Testis (tissue), 3 donors: ENCODE results near the gene EFNA1. TPM values are rescaled to one million over a fixed set of nuclear protein-coding genes. Genes with fewer than 3 reads are reported as not detected.

Source experiments
- DNase-seq: peaks from one replicate; pipeline ENCODE4 v3.0.0-alpha.2; 2019
- H3K27ac ChIP-seq, 2 donors: fragments of 200-600 bp; sonication (generic); one replicate each; pipeline ENCODE4 v1.5.1; 2019
- H3K27me3 ChIP-seq: fragments of 200-600 bp; sonication (generic); one replicate; pipeline ENCODE4 v1.5.1; 2019
- H3K36me3 ChIP-seq: fragments of 200-600 bp; sonication (generic); one replicate; pipeline ENCODE4 v1.5.1; 2017; ENCODE audit warnings: low read depth; ENCODE audit errors: missing control alignments
- H3K4me1 ChIP-seq: fragments of 200-600 bp; sonication (generic); one replicate; pipeline ENCODE4 v1.5.1; 2019
- H3K4me3 ChIP-seq, 2 donors: fragments of 200-600 bp; sonication (generic); one replicate each; pipeline ENCODE4 v1.5.1; 2017 to 2019
- H3K9me3 ChIP-seq: fragments of 200-600 bp; sonication (generic); one replicate; pipeline ENCODE4 v1.5.1; 2017
- POLR2A ChIP-seq: fragments of 450-650 bp; IDR thresholded peaks from one replicate; pipeline ENCODE4 v1.6.1; 2017; ENCODE audit warnings: antibody characterized with exemption, mild to moderate bottlenecking, moderate library complexity
- WGBS, 2 donors: methylation state at CpG; one replicate each; pipeline ENCODE4 v1.1.5; 2018; 5-methylcytosine and 5-hydroxymethylcytosine counted together
- intact Hi-C: fragments of 100-400 bp; cut with DNase I; formaldehyde crosslinking; loops from one replicate; pipeline ENCODE4 v1.15.1; 2023; ENCODE audit warnings: low total_unique reads
- polyA plus RNA-seq: library from polyadenylated mRNA; stranded (reverse); fragments of 350-450 nt; fragmentation: Illumina TruSeq; extraction: RNeasy Lipid Tissue Mini Kit (QIAGEN cat#74804); gene quantifications from one replicate; pipeline ENCODE4 v1.2.3, GENCODE V29; 2014; ENCODE audit warnings: low read depth, low replicate concordance; ENCODE audit not compliant: insufficient read depth
- total RNA-seq, 2 donors: library from RNA; depleted of rRNA; stranded (reverse); fragments of >200 nt; gene quantifications; one replicate each; pipeline ENCODE4 v1.2.3, GENCODE V29; 2016
- TF ChIP-seq, protein P1 (sequence below), 3 experiments: fragments of 450-650 bp in 2 of 3; fragments of 200-600 bp in 1 of 3; sonication (generic) in 1 of 3; IDR thresholded peaks; one replicate each; pipeline ENCODE4 v1.5.1; 2016 to 2019; ENCODE audit warnings: antibody characterized with exemption in 3 of 3, mild to moderate bottlenecking in 2 of 3, moderate library complexity in 1 of 3

EFNA1 gene
- total and polyA plus RNA-seq, 3 donors from 2014 or later, result 13.0 to 14.5 (median 13.1) TPM

DNA sequence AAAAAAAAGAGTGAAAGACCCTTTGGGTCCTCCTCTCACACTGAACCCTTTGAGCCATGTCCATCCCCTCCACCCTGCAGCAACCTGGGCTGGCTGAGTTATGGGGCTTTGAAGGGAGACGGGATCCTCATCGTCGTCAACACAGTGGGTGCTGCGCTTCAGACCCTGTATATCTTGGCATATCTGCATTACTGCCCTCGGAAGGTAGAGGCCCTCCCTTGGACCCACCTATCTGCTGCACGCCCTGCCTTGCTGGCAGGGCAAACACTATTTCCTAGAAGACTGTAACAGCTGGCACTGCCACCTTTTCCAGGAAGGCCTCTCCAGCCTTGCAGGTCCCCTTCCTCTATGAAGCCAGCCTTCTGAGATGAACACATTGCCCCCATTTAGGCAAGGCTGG, 9.1 kb downstream of the EFNA1 start:
- peaks cover 25% of the 10 kb centered on the region for H3K4me1 ChIP-seq
- intact Hi-C loops, result no loop called here
- WGBS, 2 donors, result 15 to 42% methylated on average over 4 to 6 of the region's 6 CpGs
- no peaks in the 10 kb centered on the region for H3K27me3 ChIP-seq
- H3K27ac ChIP-seq, result peak overlapping the region; percentile 4 to 95
- peak overlapping the region in 1 of 2 donors; percentile 82 for H3K4me3 ChIP-seq
- no peaks in the 10 kb centered on the region for H3K9me3 ChIP-seq
- DNase-seq, result no peak
- H3K36me3 ChIP-seq, result no peaks in the 10 kb centered on the region
- TF ChIP-seq, protein P1, sequence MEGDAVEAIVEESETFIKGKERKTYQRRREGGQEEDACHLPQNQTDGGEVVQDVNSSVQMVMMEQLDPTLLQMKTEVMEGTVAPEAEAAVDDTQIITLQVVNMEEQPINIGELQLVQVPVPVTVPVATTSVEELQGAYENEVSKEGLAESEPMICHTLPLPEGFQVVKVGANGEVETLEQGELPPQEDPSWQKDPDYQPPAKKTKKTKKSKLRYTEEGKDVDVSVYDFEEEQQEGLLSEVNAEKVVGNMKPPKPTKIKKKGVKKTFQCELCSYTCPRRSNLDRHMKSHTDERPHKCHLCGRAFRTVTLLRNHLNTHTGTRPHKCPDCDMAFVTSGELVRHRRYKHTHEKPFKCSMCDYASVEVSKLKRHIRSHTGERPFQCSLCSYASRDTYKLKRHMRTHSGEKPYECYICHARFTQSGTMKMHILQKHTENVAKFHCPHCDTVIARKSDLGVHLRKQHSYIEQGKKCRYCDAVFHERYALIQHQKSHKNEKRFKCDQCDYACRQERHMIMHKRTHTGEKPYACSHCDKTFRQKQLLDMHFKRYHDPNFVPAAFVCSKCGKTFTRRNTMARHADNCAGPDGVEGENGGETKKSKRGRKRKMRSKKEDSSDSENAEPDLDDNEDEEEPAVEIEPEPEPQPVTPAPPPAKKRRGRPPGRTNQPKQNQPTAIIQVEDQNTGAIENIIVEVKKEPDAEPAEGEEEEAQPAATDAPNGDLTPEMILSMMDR (IDR thresholded peaks at IDR 0.05), result no peak
- TF ChIP-seq POLR2A, result no peak

- intact Hi-C loops, result no loop called here
- H3K4me3 ChIP-seq, result no peak overlapping the region
- 79% methylated on average over 6 of the region's 6 CpGs for WGBS, 2 donors
Observed at GRCh38 chr1:155137154-155137949, 9.7 kb downstream of the EFNA1 start.

DNA sequence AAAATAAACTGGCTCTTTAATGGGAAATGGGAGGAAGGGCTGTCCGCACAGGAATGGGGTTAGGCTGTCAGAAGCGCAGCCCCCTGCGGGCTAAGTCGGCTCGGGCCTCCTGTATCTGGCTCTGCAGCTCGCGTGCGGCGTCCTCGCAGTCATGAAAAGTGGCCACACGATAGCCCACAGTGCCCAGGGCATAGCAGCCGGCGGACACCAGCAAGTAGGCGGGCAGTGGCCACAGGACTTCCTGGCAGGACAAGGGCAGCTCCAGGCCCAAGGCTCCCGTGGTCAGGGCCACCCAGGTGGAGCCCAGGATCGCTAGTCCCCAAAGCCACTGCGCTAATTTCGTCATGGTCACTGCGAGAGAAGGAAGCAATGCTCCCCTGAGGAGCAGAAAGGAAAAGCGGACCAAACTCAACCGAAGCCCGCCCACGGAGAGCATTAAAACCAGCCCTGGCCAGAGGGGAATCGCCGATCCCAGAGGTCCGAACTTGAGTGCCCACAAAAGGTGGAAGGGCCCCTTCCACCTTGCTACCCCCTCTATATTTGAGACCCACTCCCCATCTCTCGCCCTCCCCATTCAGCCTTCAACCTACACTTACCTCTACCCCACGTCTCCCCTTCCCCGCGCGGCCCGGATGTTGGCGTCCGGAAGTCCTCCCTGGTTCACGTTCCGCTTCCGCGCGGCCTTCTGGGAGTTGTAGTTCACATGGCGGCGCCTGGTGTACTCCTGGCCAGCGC, 12.4 kb downstream of the EFNA1 start, which contains the start of gene DPM3:
DPM3 (minus strand) TSS at position 637 of the 735 bp plus-strand sequence; CDS start at position 346, 291 bp downstream.
- peak; percentile 96 for DNase-seq
- intact Hi-C loops, result no loop called here
- TF ChIP-seq POLR2A, result no peak
- TF ChIP-seq, protein P1 (IDR thresholded peaks at IDR 0.05), result no peak

More at GRCh38 chr1:155137154-155137949, 9.7 kb downstream of the EFNA1 start:
- DNase-seq, result no peak
- H3K27me3 ChIP-seq, result no peaks in the 10 kb centered on the region
- H3K27ac ChIP-seq, result no peak overlapping the region
- no peak for TF ChIP-seq POLR2A
- TF ChIP-seq, protein P1 (IDR thresholded peaks at IDR 0.05), result no peak
- H3K4me1 ChIP-seq, result peaks cover 25% of the 10 kb centered on the region
- H3K9me3 ChIP-seq, result no peaks in the 10 kb centered on the region
- no peaks in the 10 kb centered on the region for H3K36me3 ChIP-seq

GRCh38 chr1:155140630-155140953, 12.9 kb downstream of the EFNA1 start:
- H3K27me3 ChIP-seq, result no peaks in the 10 kb centered on the region
- H3K4me1 ChIP-seq, result peaks cover 14% of the 10 kb centered on the region
- no peaks in the 10 kb centered on the region for H3K9me3 ChIP-seq
- DNase-seq, result no peak
- TF ChIP-seq, protein P1 (IDR thresholded peaks at IDR 0.05), result no peak
- TF ChIP-seq POLR2A, result no peak
- peak overlapping the region in 1 of 2 donors; percentile 84 for H3K27ac ChIP-seq
- peak overlapping the region; percentile 78 to 79 for H3K4me3 ChIP-seq
- H3K36me3 ChIP-seq, result no peaks in the 10 kb centered on the region
- intact Hi-C loops, result no loop called here
- 3 to 6% methylated on average over 7 to 11 of the region's 11 CpGs for WGBS, 2 donors

More for the DNA sequence above, 12.4 kb downstream of the EFNA1 start, which contains the start of gene DPM3:
- peak within 1 kb of the TSS; percentile 69 to 84 for H3K27ac ChIP-seq
- no peaks in the 10 kb centered on the region for H3K9me3 ChIP-seq
- peaks cover 14% of the 10 kb centered on the region for H3K4me1 ChIP-seq
- H3K4me3 ChIP-seq, result peak within 1 kb of the TSS; percentile 78 to 79
- no peaks in the 10 kb centered on the region for H3K27me3 ChIP-seq
- 0 to 1% methylated on average over 25 to 42 of the region's 42 CpGs for WGBS, 2 donors
- no peaks in the 10 kb centered on the region for H3K36me3 ChIP-seq
